Duodenal mucosa (tissue), 2 donors: ENCODE data around the gene HPS5.

Experiments
- H3K27ac ChIP-seq: one replicate; pipeline ENCODE4 v1.7.0; 2013; ENCODE audit warnings: low read depth, low read length
- H3K27me3 ChIP-seq, 2 donors: one replicate each; pipeline ENCODE4 v1.7.0; 2013; ENCODE audit warnings: low read length in 2 of 2, control low read depth in 1 of 2; ENCODE audit not compliant: insufficient read depth in 2 of 2, control insufficient read depth in 1 of 2
- H3K36me3 ChIP-seq, 2 donors: one replicate each; pipeline ENCODE4 v1.7.0; 2013; ENCODE audit warnings: low read length in 2 of 2, control low read depth in 1 of 2; ENCODE audit not compliant: insufficient read depth in 2 of 2, control insufficient read depth in 1 of 2
- H3K4me1 ChIP-seq, 2 donors: one replicate each; pipeline ENCODE4 v1.7.0; 2013; ENCODE audit warnings: low read length in 2 of 2, control low read depth in 1 of 2; ENCODE audit not compliant: insufficient read depth in 2 of 2, control insufficient read depth in 1 of 2
- H3K4me3 ChIP-seq, 2 donors: one replicate each; pipeline ENCODE4 v1.7.0; 2013; ENCODE audit warnings: low read length in 2 of 2, low read depth in 1 of 2
- H3K9ac ChIP-seq, 2 donors: one replicate each; pipeline ENCODE4 v1.7.0; 2013; ENCODE audit warnings: low read length in 2 of 2, low read depth in 1 of 2
- H3K9me3 ChIP-seq, 2 donors: one replicate each; pipeline ENCODE4 v1.7.0; 2013; ENCODE audit warnings: low read length in 2 of 2, control low read depth in 1 of 2; ENCODE audit not compliant: control insufficient read depth in 1 of 2

Gene HPS5

GRCh38 chr11:18243783-18244362 lies 78.1 kb downstream of the HPS5 start:
- peaks cover 8% of the 10 kb centered on the region in 2 donors for H3K4me1 ChIP-seq
- H3K36me3 ChIP-seq: no peaks in the 10 kb centered on the region
- H3K27me3 ChIP-seq: no peaks in the 10 kb centered on the region
- no peak overlapping the region for H3K9ac ChIP-seq
- no peaks in the 10 kb centered on the region for H3K9me3 ChIP-seq
- no peak overlapping the region for H3K27ac ChIP-seq
- H3K4me3 ChIP-seq: no peak overlapping the region

GRCh38 chr11:18239655-18240054 lies 82.3 kb downstream of the HPS5 start:
- Histone ChIP-seq H3K27me3 (no peaks in the 10 kb centered on the region), H3K9me3 (no peaks in the 10 kb centered on the region), H3K4me1 (no peaks in the 10 kb centered on the region), H3K36me3 (no peaks in the 10 kb centered on the region), H3K9ac (no peak overlapping the region), H3K27ac (no peak overlapping the region), H3K4me3 (no peak overlapping the region)

- no peaks in the 10 kb centered on the region for H3K27me3 ChIP-seq
- no peaks in the 10 kb centered on the region for H3K36me3 ChIP-seq
- H3K9ac ChIP-seq: no peak within 1 kb of the TSS
- H3K9me3 ChIP-seq: no peaks in the 10 kb centered on the region
- no peak within 1 kb of the TSS for H3K4me3 ChIP-seq
- H3K27ac ChIP-seq: no peak within 1 kb of the TSS
- no peaks in the 10 kb centered on the region for H3K4me1 ChIP-seq
Measured at GRCh38 chr11:18236664-18237356, 85.1 kb downstream of the HPS5 start, which contains the start of gene SAA4. TSS of gene SAA4 (minus strand) at chr11:18236802. CDS start at chr11:18235926, 876 bp downstream.

- H3K27ac ChIP-seq: no peak overlapping the region
- H3K36me3 ChIP-seq: no peaks in the 10 kb centered on the region
- no peak overlapping the region for H3K4me3 ChIP-seq
- no peaks in the 10 kb centered on the region for H3K9me3 ChIP-seq
- no peaks in the 10 kb centered on the region for H3K27me3 ChIP-seq
- no peaks in the 10 kb centered on the region for H3K4me1 ChIP-seq
- H3K9ac ChIP-seq: no peak overlapping the region
Measured at GRCh38 chr11:18235394-18236334, 86.3 kb downstream of the HPS5 start.

- no peaks in the 10 kb centered on the region for H3K36me3 ChIP-seq
- H3K4me1 ChIP-seq: no peaks in the 10 kb centered on the region
- H3K9me3 ChIP-seq: no peaks in the 10 kb centered on the region
- H3K27ac ChIP-seq: no peak overlapping the region
- H3K27me3 ChIP-seq: no peaks in the 10 kb centered on the region
- no peak overlapping the region for H3K9ac ChIP-seq
- H3K4me3 ChIP-seq: no peak overlapping the region
Measured at GRCh38 chr11:18233912-18234311, 88.0 kb downstream of the HPS5 start.

GRCh38 chr11:18230859-18231258 lies 91.1 kb downstream of the HPS5 start:
- H3K4me1 ChIP-seq: no peaks in the 10 kb centered on the region
- no peaks in the 10 kb centered on the region for H3K27me3 ChIP-seq
- H3K9ac ChIP-seq: no peak overlapping the region
- no peak overlapping the region for H3K4me3 ChIP-seq
- no peaks in the 10 kb centered on the region for H3K36me3 ChIP-seq
- H3K9me3 ChIP-seq: no peaks in the 10 kb centered on the region
- H3K27ac ChIP-seq: no peak overlapping the region

- Histone ChIP-seq H3K9me3 (no peaks in the 10 kb centered on the region), H3K27ac (no peak overlapping the region), H3K36me3 (no peaks in the 10 kb centered on the region), H3K27me3 (no peaks in the 10 kb centered on the region), H3K4me3 (no peak overlapping the region), H3K9ac (no peak overlapping the region), H3K4me1 (no peaks in the 10 kb centered on the region)
Measured at GRCh38 chr11:18229501-18229900, 92.4 kb downstream of the HPS5 start.
